B cell (primary cell): Measurements from ENCODE around the gene ATF3. TPM values are rescaled to one million over a fixed set of nuclear protein-coding genes. Genes with fewer than 3 reads are reported as not detected.

Source experiments
- ATAC-seq: fragments of 200-7000 bp; cut with Tn5 transposase; one replicate; pipeline ENCODE4 v1.10.0; 2021; ENCODE audit warnings: low read depth, mild to moderate bottlenecking, moderate number of reproducible peaks, moderate library complexity
- CTCF ChIA-PET: fragments of 350-600 bp; sonication (Branson Sonifier 250); formaldehyde crosslinking; loops from one replicate; lab custom pipeline; 2021; ENCODE audit warnings: antibody characterized with exemption, inconsistent platforms; lab: Charles Lee
- POLR2A ChIA-PET: fragments of 350-600 bp; sonication (Branson Sonifier 250); formaldehyde crosslinking; loops from one replicate; lab custom pipeline; 2021; ENCODE audit warnings: antibody characterized with exemption; lab: Charles Lee
- DNase-seq: peaks from one replicate; pipeline ENCODE4 v3.0.0; 2013
- H2AFZ ChIP-seq: 2 replicates; pipeline ENCODE4 v1.6.1; 2012; ENCODE audit warnings: mild to moderate bottlenecking, low read depth, low read length; ENCODE audit not compliant: insufficient read depth, poor library complexity, severe bottlenecking
- H3K27ac ChIP-seq, 2 donors: 1 replicate in 1 of 2; 2 replicates in 1 of 2; pipeline ENCODE4 v1.5.1; 2012 to 2013; ENCODE audit warnings: low read length in 2 of 2, mild to moderate bottlenecking in 2 of 2, moderate library complexity in 1 of 2
- H3K27me3 ChIP-seq, 4 experiments: fragments of 200-600 bp in 1 of 4; sonication (generic) in 1 of 4; replicated peaks in 1 of 4; 1 replicate in 2 of 4; 2 replicates in 2 of 4; pipeline versions ENCODE4 v1.6.1 to v1.7.0; 2013 to 2016; ENCODE audit warnings: low read length in 3 of 4, mild to moderate bottlenecking in 2 of 4, mixed read lengths in 1 of 4, moderate library complexity in 1 of 4; ENCODE audit not compliant: insufficient read depth in 4 of 4, control insufficient read depth in 3 of 4; ENCODE audit errors: control extremely low read depth in 1 of 4
- H3K36me3 ChIP-seq, 2 experiments: replicated peaks in 1 of 2; 1 replicate in 1 of 2; 2 replicates in 1 of 2; pipeline versions ENCODE4 v1.6.1 to v1.7.1; 2013; ENCODE audit warnings: low read length in 1 of 2; ENCODE audit not compliant: insufficient read depth in 2 of 2, control insufficient read depth in 1 of 2; ENCODE audit errors: control extremely low read depth in 1 of 2, extremely low read depth in 1 of 2
- H3K4me1 ChIP-seq, 2 donors: fragments of 200-600 bp in 1 of 2; sonication (generic) in 1 of 2; 1 replicate in 1 of 2; 2 replicates in 1 of 2; pipeline versions ENCODE4 v1.5.1 to v1.6.1; 2013 to 2017; ENCODE audit warnings: low read length in 2 of 2; ENCODE audit not compliant: control insufficient read depth in 2 of 2, insufficient read depth in 2 of 2
- H3K4me2 ChIP-seq: replicated peaks from 2 replicates; pipeline ENCODE3; 2012; ENCODE audit warnings: mild to moderate bottlenecking, low read depth, low read length; ENCODE audit not compliant: poor library complexity, severe bottlenecking
- H3K4me3 ChIP-seq, 5 experiments: fragments of 200-600 bp in 1 of 5; sonication (generic) in 1 of 5; 1 replicate in 3 of 5; 2 replicates in 2 of 5; pipeline versions ENCODE4 v1.5.1 to v1.7.0; 2011 to 2016; ENCODE audit warnings: low read length in 4 of 5, mild to moderate bottlenecking in 4 of 5, low read depth in 2 of 5, control low read depth in 1 of 5, moderate library complexity in 1 of 5; ENCODE audit not compliant: insufficient read depth in 1 of 5; ENCODE audit errors: control extremely low read depth in 1 of 5, extremely low read depth in 1 of 5
- H3K79me2 ChIP-seq: fragments of 200-600 bp; sonication (generic); one replicate; pipeline ENCODE4 v1.6.0; 2016; ENCODE audit warnings: low read length; ENCODE audit not compliant: control insufficient read depth, insufficient read depth
- H3K9ac ChIP-seq: fragments of 200-600 bp; sonication (generic); 2 replicates; pipeline ENCODE4 v1.6.1; 2017; ENCODE audit warnings: mild to moderate bottlenecking, low read length, moderate library complexity
- H3K9me3 ChIP-seq, 3 donors: one replicate each; pipeline versions ENCODE4 v1.6.1 to v1.7.1; 2013; ENCODE audit warnings: low read length in 2 of 3; ENCODE audit not compliant: control insufficient read depth in 2 of 3, insufficient read depth in 1 of 3; ENCODE audit errors: control extremely low read depth in 1 of 3
- H4K20me1 ChIP-seq: 2 replicates; pipeline ENCODE4 v1.6.0; 2012; ENCODE audit warnings: mild to moderate bottlenecking, low read length; ENCODE audit not compliant: insufficient read depth, control insufficient read depth, poor library complexity, severe bottlenecking
- H3K27ac Mint-ChIP-seq: one replicate; pipeline ENCODE4 v1.8.0; 2021; ENCODE audit warnings: mixed read lengths
- H3K27me3 Mint-ChIP-seq: one replicate; pipeline ENCODE4 v1.8.0; 2021; ENCODE audit warnings: mixed read lengths
- H3K4me1 Mint-ChIP-seq: one replicate; pipeline ENCODE4 v1.8.0; 2021; ENCODE audit warnings: mixed read lengths
- H3K4me3 Mint-ChIP-seq: one replicate; pipeline ENCODE4 v1.8.0; 2021; ENCODE audit warnings: mixed read lengths
- H3K9me3 Mint-ChIP-seq: one replicate; pipeline ENCODE4 v1.8.0; 2022; ENCODE audit warnings: mixed read lengths; ENCODE audit not compliant: insufficient read depth
- EZH2 ChIP-seq: IDR thresholded peaks from 2 replicates; pipeline ENCODE4 v1.6.1; 2012; ENCODE audit warnings: borderline replicate concordance, low read depth, mild to moderate bottlenecking, moderate library complexity, low read length; ENCODE audit not compliant: insufficient read depth, poor library complexity, severe bottlenecking
- WGBS: methylation state at CpG from one replicate; pipeline ENCODE4 v1.1.5; 2013; ENCODE audit warnings: missing lambda C conversion rate; ENCODE audit not compliant: insufficient coverage; 5-methylcytosine and 5-hydroxymethylcytosine counted together
- intact Hi-C: fragments of 100-400 bp; cut with micrococcal nuclease; formaldehyde crosslinking; loops from one replicate; pipeline ENCODE4 v1.10.0; 2022
- polyA plus RNA-seq: library from polyadenylated mRNA; depleted of rRNA; stranded (reverse); fragments of >200 nt; gene quantifications from 2 replicates; pipeline ENCODE4 v1.2.3, GENCODE V29; 2012
- total RNA-seq, 2 donors: library from RNA; stranded (reverse); fragments of 120-200 nt in 1 of 2; gene quantifications; 1 replicate in 1 of 2; 2 replicates in 1 of 2; pipeline versions ENCODE4 v1.2.3 to v1.2.4, GENCODE V29; 2013 to 2022
- TF ChIP-seq, protein P1 (sequence below): fragments of 200-600 bp; IDR thresholded peaks from one replicate; pipeline ENCODE4 v1.8.0; 2022; ENCODE audit warnings: antibody characterized with exemption, mild to moderate bottlenecking

The ATF3 gene
- total and polyA plus RNA-seq, 2 donors (not counting 1 experiment from before 2014, with no cell fraction given), result 4.5 to 42.3 TPM

DNA sequence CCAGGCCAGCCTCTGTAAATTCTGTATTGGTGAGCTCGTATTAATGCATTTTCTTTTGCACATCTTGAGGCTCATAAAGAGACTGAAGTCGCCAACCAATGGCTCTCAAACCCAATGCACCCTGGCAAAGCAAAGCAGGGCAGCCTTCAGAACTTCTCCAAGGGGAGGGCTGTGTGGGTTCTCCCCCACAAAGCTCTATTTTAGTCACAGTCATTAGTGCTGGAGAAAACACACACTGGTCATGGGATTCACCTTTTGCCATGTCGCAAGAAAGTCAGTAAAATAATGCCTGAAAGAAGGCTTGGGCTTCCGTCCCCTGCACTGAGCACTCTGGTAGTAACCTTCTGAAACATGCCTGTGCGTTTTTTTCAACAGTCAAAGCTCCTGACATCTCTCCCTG, 26.3 kb upstream of the ATF3 start:
- Histone ChIP-seq H3K27ac (no peak overlapping the region), H3K27me3 (peaks cover 0 to 26% (median 8%) of the 10 kb centered on the region in 4 experiments), H3K4me3 (no peak overlapping the region), H2AFZ (no peak overlapping the region), H3K9me3 (no peaks in the 10 kb centered on the region), H3K4me1 (no peaks in the 10 kb centered on the region), H3K79me2 (no peaks in the 10 kb centered on the region), H3K36me3 (no peaks in the 10 kb centered on the region), H3K9ac (no peak overlapping the region), H3K4me2 (no peak overlapping the region), H4K20me1 (no peaks in the 10 kb centered on the region)
- intact Hi-C loops, result no loop called here
- Mint-ChIP-seq H3K9me3 (no peaks in the 10 kb centered on the region), H3K27ac (no peak overlapping the region), H3K4me3 (no peak overlapping the region), H3K27me3 (peaks cover 54% of the 10 kb centered on the region), H3K4me1 (no peaks in the 10 kb centered on the region)
- ATAC-seq, result no peak
- DNase-seq, result no peak
- POLR2A ChIA-PET, result no interaction called here
- 82% methylated on average over 4 of the region's 5 CpGs for WGBS
- CTCF ChIA-PET, result interaction anchor here (0.5 kb wide), 1 partner anchor 125 kb away, joined by 3 read pairs; no protein-coding TSS in a partner anchor
- TF ChIP-seq, protein P1, sequence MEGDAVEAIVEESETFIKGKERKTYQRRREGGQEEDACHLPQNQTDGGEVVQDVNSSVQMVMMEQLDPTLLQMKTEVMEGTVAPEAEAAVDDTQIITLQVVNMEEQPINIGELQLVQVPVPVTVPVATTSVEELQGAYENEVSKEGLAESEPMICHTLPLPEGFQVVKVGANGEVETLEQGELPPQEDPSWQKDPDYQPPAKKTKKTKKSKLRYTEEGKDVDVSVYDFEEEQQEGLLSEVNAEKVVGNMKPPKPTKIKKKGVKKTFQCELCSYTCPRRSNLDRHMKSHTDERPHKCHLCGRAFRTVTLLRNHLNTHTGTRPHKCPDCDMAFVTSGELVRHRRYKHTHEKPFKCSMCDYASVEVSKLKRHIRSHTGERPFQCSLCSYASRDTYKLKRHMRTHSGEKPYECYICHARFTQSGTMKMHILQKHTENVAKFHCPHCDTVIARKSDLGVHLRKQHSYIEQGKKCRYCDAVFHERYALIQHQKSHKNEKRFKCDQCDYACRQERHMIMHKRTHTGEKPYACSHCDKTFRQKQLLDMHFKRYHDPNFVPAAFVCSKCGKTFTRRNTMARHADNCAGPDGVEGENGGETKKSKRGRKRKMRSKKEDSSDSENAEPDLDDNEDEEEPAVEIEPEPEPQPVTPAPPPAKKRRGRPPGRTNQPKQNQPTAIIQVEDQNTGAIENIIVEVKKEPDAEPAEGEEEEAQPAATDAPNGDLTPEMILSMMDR, result no peak
- no peak for TF ChIP-seq EZH2

DNA sequence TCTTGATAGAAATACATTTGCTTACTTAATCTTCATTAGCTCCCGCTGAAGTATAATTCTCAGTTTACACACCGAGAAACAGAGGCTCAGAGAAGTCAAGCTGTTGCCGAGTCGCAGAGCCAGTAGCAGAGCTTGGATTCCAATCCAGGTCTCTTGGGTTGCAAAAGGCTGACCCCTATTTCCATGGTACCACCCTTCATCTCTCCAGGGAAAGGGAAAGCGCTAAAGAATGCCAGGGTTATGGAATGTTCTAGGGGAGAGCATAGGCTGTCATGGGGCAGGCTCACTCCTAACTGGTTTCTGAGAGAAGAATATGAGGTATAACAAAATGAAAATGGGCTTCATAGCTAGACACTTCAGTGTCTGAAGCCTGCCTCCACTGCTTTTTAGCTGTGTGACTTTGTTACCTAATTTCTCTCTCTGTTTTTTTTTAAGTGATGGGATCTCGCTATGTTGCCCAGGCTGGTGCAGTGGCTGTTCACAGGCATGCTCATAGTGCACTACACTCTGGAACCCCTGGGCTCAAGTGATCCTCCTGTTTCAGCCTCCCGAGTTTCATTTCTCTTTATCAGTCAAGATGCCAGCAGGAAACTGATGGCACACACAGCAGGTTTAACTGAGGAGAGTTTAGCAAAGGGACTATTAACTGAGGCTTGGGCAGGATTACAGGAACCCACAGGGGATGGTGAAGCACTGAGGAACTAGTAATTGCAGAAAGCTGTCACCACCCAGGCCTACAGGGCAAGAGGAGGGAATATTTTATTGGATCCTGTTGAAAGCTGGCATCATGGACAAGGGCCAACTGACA, 25.5 kb upstream of the ATF3 start:
- POLR2A ChIA-PET, result no interaction called here
- no peak overlapping the region for H3K4me3 ChIP-seq
- H3K36me3 ChIP-seq, result no peaks in the 10 kb centered on the region
- CTCF ChIA-PET, result interaction anchor here (0.5 to 1.0 kb wide), 2 partner anchors 106 to 126 kb away, joined by 3 read pairs; no protein-coding TSS in a partner anchor
- no peak for DNase-seq
- no peaks in the 10 kb centered on the region for H3K79me2 ChIP-seq
- Mint-ChIP-seq H3K27me3 (peaks cover 57% of the 10 kb centered on the region), H3K4me1 (no peaks in the 10 kb centered on the region), H3K27ac (no peak overlapping the region), H3K9me3 (no peaks in the 10 kb centered on the region), H3K4me3 (no peak overlapping the region)
- H3K4me2 ChIP-seq, result no peak overlapping the region
- H4K20me1 ChIP-seq, result no peaks in the 10 kb centered on the region
- H3K27me3 ChIP-seq, result peaks cover 0 to 28% (median 10%) of the 10 kb centered on the region in 4 experiments
- intact Hi-C loops, result no loop called here
- no peak overlapping the region for H2AFZ ChIP-seq
- no peak for ATAC-seq
- WGBS, result 96% methylated on average over 5 of the region's 7 CpGs
- no peaks in the 10 kb centered on the region for H3K9me3 ChIP-seq
- H3K27ac ChIP-seq, result no peak overlapping the region
- no peaks in the 10 kb centered on the region for H3K4me1 ChIP-seq
- no peak for TF ChIP-seq EZH2
- TF ChIP-seq, protein P1, result no peak
- H3K9ac ChIP-seq, result no peak overlapping the region
